WTC11 (cell line): Measurements from ENCODE around the gene SCAND1. TPM values are rescaled to one million over a fixed set of nuclear protein-coding genes. Genes with fewer than 3 reads are reported as not detected.

Experiments used
- total RNA-seq: library from RNA; stranded (reverse); gene quantifications from 3 replicates; pipeline ENCODE4 v1.2.3, GENCODE V29; 2021

Gene SCAND1
- total RNA-seq, 1 experiment from 2014 or later, result 103 TPM

Other genes starting within 250 kb of the SCAND1 start
- gene RBM39, start 212.2 kb downstream of the SCAND1 start, total RNA-seq, result 221 to 231 TPM (median 223 TPM) in 3 replicates
- gene PHF20, start 182.5 kb downstream of the SCAND1 start, total RNA-seq, result 65.8 to 70.0 TPM (median 66.8 TPM) in 3 replicates
- gene CNBD2, start 14.1 kb upstream of the SCAND1 start, total RNA-seq, result 2.2 to 3.8 TPM (median 2.9 TPM) in 3 replicates
- gene EPB41L1, start 200.2 kb upstream of the SCAND1 start, total RNA-seq, result 37.7 to 38.7 TPM (median 38.1 TPM) in 3 replicates